Common myeloid progenitor, CD34-positive (primary cell): ENCODE measurements around the gene PTPRN.
"Not testable (repeated sequence)": the region's sequence is repeated elsewhere in the genome, so short reads cannot be mapped to it uniquely, and the experiment has no call there.

ENCODE experiments used
- CTCF ChIA-PET: fragments of 350-600 bp; sonication (Branson Sonifier 250); formaldehyde crosslinking; loops from one replicate; lab custom pipeline; 2021; ENCODE audit warnings: antibody characterized with exemption; lab: Charles Lee
- POLR2A ChIA-PET: fragments of 350-600 bp; sonication (Branson Sonifier 250); formaldehyde crosslinking; loops from one replicate; lab custom pipeline; 2021; ENCODE audit warnings: antibody characterized with exemption; lab: Charles Lee
- DNase-seq, 3 donors: peaks; one replicate each; pipeline versions ENCODE4 v3.0.0 to v3.0.0-alpha.2; 2013
- H3K27ac ChIP-seq, 2 experiments: 1 replicate in 1 of 2; 2 replicates in 1 of 2; pipeline ENCODE4 v1.7.0; 2013; ENCODE audit warnings: inconsistent platforms in 2 of 2, low read length in 2 of 2, mild to moderate bottlenecking in 2 of 2, low read depth in 1 of 2, moderate library complexity in 1 of 2; ENCODE audit not compliant: severe bottlenecking in 2 of 2, insufficient read depth in 1 of 2, poor library complexity in 1 of 2
- H3K27me3 ChIP-seq, 5 experiments: replicated peaks in 2 of 5; 1 replicate in 3 of 5; 2 replicates in 2 of 5; pipeline versions ENCODE4 v1.6.1 to v1.7.0; 2013; ENCODE audit warnings: low read length in 4 of 5, mild to moderate bottlenecking in 2 of 5, moderate library complexity in 2 of 5, inconsistent platforms in 1 of 5; ENCODE audit not compliant: insufficient read depth in 5 of 5, control insufficient read depth in 4 of 5
- H3K36me3 ChIP-seq, 4 experiments: 1 replicate in 2 of 4; 2 replicates in 2 of 4; pipeline versions ENCODE4 v1.6.1 to v1.7.0; 2013; ENCODE audit warnings: low read length in 3 of 4, control low read depth in 1 of 4, mild to moderate bottlenecking in 1 of 4; ENCODE audit not compliant: control insufficient read depth in 4 of 4, insufficient read depth in 4 of 4
- H3K4me1 ChIP-seq, 4 experiments: 1 replicate in 3 of 4; 2 replicates in 1 of 4; pipeline versions ENCODE4 v1.6.1 to v1.7.1; 2013; ENCODE audit warnings: low read length in 3 of 4, mild to moderate bottlenecking in 3 of 4, control low read depth in 1 of 4, inconsistent platforms in 1 of 4, moderate library complexity in 1 of 4; ENCODE audit not compliant: control insufficient read depth in 4 of 4, insufficient read depth in 4 of 4; ENCODE audit errors: control extremely low read depth in 1 of 4
- H3K4me3 ChIP-seq, 7 experiments: 1 replicate in 4 of 7; 2 replicates in 3 of 7; pipeline versions ENCODE4 v1.5.1 to v1.7.0; 2013; ENCODE audit warnings: mild to moderate bottlenecking in 7 of 7, low read length in 6 of 7, moderate library complexity in 6 of 7, inconsistent platforms in 2 of 7, low read depth in 2 of 7, control low read depth in 1 of 7; ENCODE audit not compliant: insufficient read depth in 4 of 7, control insufficient read depth in 1 of 7; ENCODE audit errors: extremely low read depth in 1 of 7
- H3K9me3 ChIP-seq, 5 experiments: 1 replicate in 4 of 5; 2 replicates in 1 of 5; pipeline versions ENCODE4 v1.6.1 to v1.7.1; 2013; ENCODE audit warnings: low read length in 4 of 5, mild to moderate bottlenecking in 2 of 5, inconsistent platforms in 1 of 5, low read depth in 1 of 5, moderate library complexity in 1 of 5; ENCODE audit not compliant: control insufficient read depth in 4 of 5, insufficient read depth in 2 of 5; ENCODE audit errors: control extremely low read depth in 1 of 5
- WGBS: methylation state at CpG from one replicate; pipeline ENCODE4 v1.1.5; 2013; ENCODE audit not compliant: insufficient coverage; 5-methylcytosine and 5-hydroxymethylcytosine counted together

PTPRN gene

GRCh38 chr2:219289537-219290361 lies 19.5 kb downstream of the PTPRN start:
- no peak overlapping the region for H3K4me3 ChIP-seq
- DNase-seq: peak in 2 of 3 donors; percentile 65 to 66
- ChIA-PET CTCF (interaction anchor here (2.4 to 14.8 kb wide), 2 partner anchors 11 to 131 kb away, joined by 6 to 381 read pairs; partner anchors contain the start of gene DNAJB2), POLR2A (no interaction called here)
- H3K4me1 ChIP-seq: peaks cover 0 to 9% (median 7%) of the 10 kb centered on the region in 4 experiments
- H3K27me3 ChIP-seq: no peaks in the 10 kb centered on the region
- H3K9me3 ChIP-seq: no peaks in the 10 kb centered on the region
- H3K36me3 ChIP-seq: peaks cover 0 to 10% (median 2%) of the 10 kb centered on the region in 4 experiments
- H3K27ac ChIP-seq: no peak overlapping the region
- 76% methylated on average over 8 of the region's 16 CpGs for WGBS

GRCh38 chr2:219289195-219289536 lies 20.0 kb downstream of the PTPRN start:
- Histone ChIP-seq H3K27me3 (no peaks in the 10 kb centered on the region), H3K4me1 (peaks cover 0 to 4% (median 3%) of the 10 kb centered on the region in 4 experiments), H3K4me3 (no peak overlapping the region), H3K36me3 (peaks cover 0 to 16% (median 7%) of the 10 kb centered on the region in 4 experiments), H3K9me3 (no peaks in the 10 kb centered on the region), H3K27ac (no peak overlapping the region)
- ChIA-PET POLR2A (no interaction called here), CTCF (interaction anchor here (2.4 to 14.8 kb wide), 2 partner anchors 11 to 130 kb away, joined by 6 to 381 read pairs; partner anchors contain the start of gene DNAJB2)
- 92% methylated on average over 6 of the region's 6 CpGs for WGBS
- no peak for DNase-seq

GRCh38 chr2:219287580-219288265 lies 21.5 kb downstream of the PTPRN start:
- POLR2A ChIA-PET: no interaction called here
- Histone ChIP-seq H3K27me3 (no peaks in the 10 kb centered on the region), H3K36me3 (peaks cover 0 to 30% (median 11%) of the 10 kb centered on the region in 4 experiments), H3K4me1 (no peaks in the 10 kb centered on the region), H3K9me3 (no peaks in the 10 kb centered on the region), H3K4me3 (no peak overlapping the region), H3K27ac (peak overlapping the region in 1 of 2 experiments; percentile 14)
- CTCF ChIA-PET: interaction anchor here (0.6 to 18.3 kb wide), 5 partner anchors 8 to 128 kb away, joined by 3 to 381 read pairs (median 6); partner anchors contain the start of gene DNAJB2
- 80% methylated on average over 9 of the region's 10 CpGs for WGBS
- DNase-seq: peak in 1 of 3 donors; percentile 26

GRCh38 chr2:219287116-219287440 lies 22.1 kb downstream of the PTPRN start:
- WGBS: 100% methylated on average over 1 of the region's 6 CpGs
- H3K9me3 ChIP-seq, H3K4me3 ChIP-seq, H3K27ac ChIP-seq, DNase-seq, POLR2A ChIA-PET, H3K27me3 ChIP-seq, H3K4me1 ChIP-seq: not testable (repeated sequence)
- H3K36me3 ChIP-seq: peaks cover 2 to 34% (median 12%) of the 10 kb centered on the region in 4 experiments
- CTCF ChIA-PET: interaction anchor here (1.3 to 18.3 kb wide), 2 partner anchors 8 to 14 kb away, joined by 6 to 381 read pairs; no protein-coding TSS in a partner anchor

- POLR2A ChIA-PET: no interaction called here
- Histone ChIP-seq H3K9me3 (no peaks in the 10 kb centered on the region), H3K27ac (no peak overlapping the region), H3K4me3 (no peak overlapping the region), H3K36me3 (peaks cover 2 to 36% (median 14%) of the 10 kb centered on the region in 4 experiments), H3K27me3 (no peaks in the 10 kb centered on the region), H3K4me1 (no peaks in the 10 kb centered on the region)
- no peak for DNase-seq
- WGBS: 91% methylated on average over 5 of the region's 12 CpGs
- CTCF ChIA-PET: interaction anchor here (1.3 to 18.3 kb wide), 2 partner anchors 9 to 13 kb away, joined by 6 to 381 read pairs; no protein-coding TSS in a partner anchor
These were observed 22.6 kb downstream of the PTPRN start for GRCh38 chr2:219286436-219287115.

- H3K4me1 ChIP-seq: no peaks in the 10 kb centered on the region
- H3K4me3 ChIP-seq: no peak overlapping the region
- no peak for DNase-seq
- H3K9me3 ChIP-seq: no peaks in the 10 kb centered on the region
- no peak overlapping the region for H3K27ac ChIP-seq
- H3K36me3 ChIP-seq: peaks cover 2 to 37% (median 16%) of the 10 kb centered on the region in 4 experiments
- H3K27me3 ChIP-seq: no peaks in the 10 kb centered on the region
- POLR2A ChIA-PET: no interaction called here
- 96% methylated on average over 11 of the region's 17 CpGs for WGBS
- CTCF ChIA-PET: interaction anchor here (1.3 to 18.3 kb wide), 2 partner anchors 9 to 13 kb away, joined by 6 to 381 read pairs; no protein-coding TSS in a partner anchor
These were observed 23.2 kb downstream of the PTPRN start for GRCh38 chr2:219285894-219286425.
